Measurements from ENCODE around the gene CZIB. TPM values are rescaled to one million over a fixed set of nuclear protein-coding genes. Genes with fewer than 3 reads are reported as not detected.

The CZIB gene
- total and polyA plus RNA-seq, 2 of the 13 experiments (the other 11 are each of a cell fraction or from before 2014, with no cell fraction given), result 49.2 to 67.0 TPM

- peak; percentile 98 for TF ChIP-seq FOXP4 (CRISPR knock-in tag; IDR thresholded peaks at IDR 0.05)
- TF ChIP-seq, protein P1, sequence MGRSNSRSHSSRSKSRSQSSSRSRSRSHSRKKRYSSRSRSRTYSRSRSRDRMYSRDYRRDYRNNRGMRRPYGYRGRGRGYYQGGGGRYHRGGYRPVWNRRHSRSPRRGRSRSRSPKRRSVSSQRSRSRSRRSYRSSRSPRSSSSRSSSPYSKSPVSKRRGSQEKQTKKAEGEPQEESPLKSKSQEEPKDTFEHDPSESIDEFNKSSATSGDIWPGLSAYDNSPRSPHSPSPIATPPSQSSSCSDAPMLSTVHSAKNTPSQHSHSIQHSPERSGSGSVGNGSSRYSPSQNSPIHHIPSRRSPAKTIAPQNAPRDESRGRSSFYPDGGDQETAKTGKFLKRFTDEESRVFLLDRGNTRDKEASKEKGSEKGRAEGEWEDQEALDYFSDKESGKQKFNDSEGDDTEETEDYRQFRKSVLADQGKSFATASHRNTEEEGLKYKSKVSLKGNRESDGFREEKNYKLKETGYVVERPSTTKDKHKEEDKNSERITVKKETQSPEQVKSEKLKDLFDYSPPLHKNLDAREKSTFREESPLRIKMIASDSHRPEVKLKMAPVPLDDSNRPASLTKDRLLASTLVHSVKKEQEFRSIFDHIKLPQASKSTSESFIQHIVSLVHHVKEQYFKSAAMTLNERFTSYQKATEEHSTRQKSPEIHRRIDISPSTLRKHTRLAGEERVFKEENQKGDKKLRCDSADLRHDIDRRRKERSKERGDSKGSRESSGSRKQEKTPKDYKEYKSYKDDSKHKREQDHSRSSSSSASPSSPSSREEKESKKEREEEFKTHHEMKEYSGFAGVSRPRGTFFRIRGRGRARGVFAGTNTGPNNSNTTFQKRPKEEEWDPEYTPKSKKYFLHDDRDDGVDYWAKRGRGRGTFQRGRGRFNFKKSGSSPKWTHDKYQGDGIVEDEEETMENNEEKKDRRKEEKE (IDR thresholded peaks at IDR 0.05), result no peak
- TF ChIP-seq ZNF891 (CRISPR knock-in tag; IDR thresholded peaks at IDR 0.05), result no peak
- peak; percentile 60; the same call in 1 of the 2 replicates for TF ChIP-seq ATF1 (CRISPR knock-in tag; IDR thresholded peaks at IDR 0.05)
- no peak; the same call in 1 of the 2 replicates for TF ChIP-seq ZNF703 (CRISPR knock-in tag; IDR thresholded peaks at IDR 0.05; ENCODE audit: borderline replicate concordance)
- no peak for TF ChIP-seq SCMH1 (CRISPR knock-in tag; IDR thresholded peaks at IDR 0.05; ENCODE audit: borderline replicate concordance)
- TF ChIP-seq JUND (CRISPR knock-in tag; IDR thresholded peaks at IDR 0.05), result peak; percentile 26
- no peak for TF ChIP-seq ZC3H4 (CRISPR knock-in tag; IDR thresholded peaks at IDR 0.05; ENCODE audit: borderline replicate concordance)
- no peak for TF ChIP-seq PCBP1 (IDR thresholded peaks at IDR 0.05; ENCODE audit: borderline replicate concordance, low read depth, low read length)
- peak; percentile 85 for TF ChIP-seq SPEN (CRISPR knock-in tag; IDR thresholded peaks at IDR 0.05; ENCODE audit: low read depth)
- no peak for TF ChIP-seq PLRG1 (conservative IDR thresholded peaks at IDR 0.05)
- no peak for TF ChIP-seq ZNF160 (CRISPR knock-in tag; IDR thresholded peaks at IDR 0.05)
- TF ChIP-seq PITX1 (CRISPR knock-in tag; IDR thresholded peaks at IDR 0.05), result peak; percentile 79; the same call in 1 of the 2 replicates
- TF ChIP-seq ZNF331 (CRISPR knock-in tag; IDR thresholded peaks at IDR 0.05), result peak; percentile 81; the same call in 1 of the 2 replicates
- TF ChIP-seq RFXANK (CRISPR knock-in tag; IDR thresholded peaks at IDR 0.05), result peak; percentile 58; the same call in 1 of the 2 replicates
- peak; percentile 86 for TF ChIP-seq KAT8 (CRISPR knock-in tag; IDR thresholded peaks at IDR 0.05)
- TF ChIP-seq, protein P2, sequence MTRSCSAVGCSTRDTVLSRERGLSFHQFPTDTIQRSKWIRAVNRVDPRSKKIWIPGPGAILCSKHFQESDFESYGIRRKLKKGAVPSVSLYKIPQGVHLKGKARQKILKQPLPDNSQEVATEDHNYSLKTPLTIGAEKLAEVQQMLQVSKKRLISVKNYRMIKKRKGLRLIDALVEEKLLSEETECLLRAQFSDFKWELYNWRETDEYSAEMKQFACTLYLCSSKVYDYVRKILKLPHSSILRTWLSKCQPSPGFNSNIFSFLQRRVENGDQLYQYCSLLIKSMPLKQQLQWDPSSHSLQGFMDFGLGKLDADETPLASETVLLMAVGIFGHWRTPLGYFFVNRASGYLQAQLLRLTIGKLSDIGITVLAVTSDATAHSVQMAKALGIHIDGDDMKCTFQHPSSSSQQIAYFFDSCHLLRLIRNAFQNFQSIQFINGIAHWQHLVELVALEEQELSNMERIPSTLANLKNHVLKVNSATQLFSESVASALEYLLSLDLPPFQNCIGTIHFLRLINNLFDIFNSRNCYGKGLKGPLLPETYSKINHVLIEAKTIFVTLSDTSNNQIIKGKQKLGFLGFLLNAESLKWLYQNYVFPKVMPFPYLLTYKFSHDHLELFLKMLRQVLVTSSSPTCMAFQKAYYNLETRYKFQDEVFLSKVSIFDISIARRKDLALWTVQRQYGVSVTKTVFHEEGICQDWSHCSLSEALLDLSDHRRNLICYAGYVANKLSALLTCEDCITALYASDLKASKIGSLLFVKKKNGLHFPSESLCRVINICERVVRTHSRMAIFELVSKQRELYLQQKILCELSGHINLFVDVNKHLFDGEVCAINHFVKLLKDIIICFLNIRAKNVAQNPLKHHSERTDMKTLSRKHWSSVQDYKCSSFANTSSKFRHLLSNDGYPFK (CRISPR knock-in tag; IDR thresholded peaks at IDR 0.05; ENCODE audit: borderline replicate concordance), result no peak
- TF ChIP-seq DMTF1 (CRISPR knock-in tag; IDR thresholded peaks at IDR 0.05), result no peak
Observed at GRCh38 chr1:53183095-53183990, 37.1 kb downstream of the CZIB start (continued).

Data from HepG2 (cell line).